22Rv1 (cell line): Measurements from ENCODE around the gene ZNHIT3.

Experiments
- CTCF ChIP-seq: fragments of 450-650 bp; IDR thresholded peaks from 2 replicates; pipeline ENCODE4 v1.5.1; 2017; ENCODE audit warnings: mild to moderate bottlenecking
- ZFX ChIP-seq: fragments of 450-650 bp; IDR thresholded peaks from 2 replicates; pipeline ENCODE4 v1.6.1; 2017; ENCODE audit warnings: antibody characterized with exemption, borderline replicate concordance

- TF ChIP-seq CTCF (no peak), ZFX (no peak)
These were observed 22.9 kb downstream of the ZNHIT3 start for GRCh38 chr17:36509272-36509985.
